Upper lobe of left lung (tissue), 4 donors: ENCODE results near the gene C1orf21.

Experiments
- CTCF ChIP-seq, 6 experiments: fragments of 450-650 bp in 4 of 6; fragments of 200-600 bp in 2 of 6; sonication (generic) in 2 of 6; IDR thresholded peaks; one replicate each; pipeline ENCODE4 v1.5.1; 2016 to 2019; ENCODE audit warnings: antibody characterized with exemption in 6 of 6
- EP300 ChIP-seq, 4 donors: sonication (generic); formaldehyde crosslinking; IDR thresholded peaks; one replicate each; pipeline ENCODE4 v1.5.1; 2017; ENCODE audit warnings: antibody characterized with exemption in 4 of 4, control low read depth in 2 of 4
- POLR2A ChIP-seq, 4 donors: fragments of 450-650 bp; IDR thresholded peaks; one replicate each; pipeline ENCODE4 v1.5.1; 2016 to 2017; ENCODE audit warnings: antibody characterized with exemption in 4 of 4, mild to moderate bottlenecking in 2 of 4

- TF ChIP-seq CTCF (IDR thresholded peaks at IDR 0.05) (no peak), POLR2A (IDR thresholded peaks at IDR 0.05) (no peak), EP300 (IDR thresholded peaks at IDR 0.05) (no peak)
Measured at GRCh38 chr1:184648856-184649201, 262.0 kb downstream of the C1orf21 start.
